ENCODE results near the gene ANKRD22.

- TF ChIP-seq, protein P1, sequence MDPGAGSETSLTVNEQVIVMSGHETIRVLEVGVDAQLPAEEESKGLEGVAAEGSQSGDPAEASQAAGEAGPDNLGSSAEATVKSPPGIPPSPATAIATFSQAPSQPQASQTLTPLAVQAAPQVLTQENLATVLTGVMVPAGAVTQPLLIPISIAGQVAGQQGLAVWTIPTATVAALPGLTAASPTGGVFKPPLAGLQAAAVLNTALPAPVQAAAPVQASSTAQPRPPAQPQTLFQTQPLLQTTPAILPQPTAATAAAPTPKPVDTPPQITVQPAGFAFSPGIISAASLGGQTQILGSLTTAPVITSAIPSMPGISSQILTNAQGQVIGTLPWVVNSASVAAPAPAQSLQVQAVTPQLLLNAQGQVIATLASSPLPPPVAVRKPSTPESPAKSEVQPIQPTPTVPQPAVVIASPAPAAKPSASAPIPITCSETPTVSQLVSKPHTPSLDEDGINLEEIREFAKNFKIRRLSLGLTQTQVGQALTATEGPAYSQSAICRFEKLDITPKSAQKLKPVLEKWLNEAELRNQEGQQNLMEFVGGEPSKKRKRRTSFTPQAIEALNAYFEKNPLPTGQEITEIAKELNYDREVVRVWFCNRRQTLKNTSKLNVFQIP (CRISPR knock-in tag; IDR thresholded peaks at IDR 0.05; ENCODE audit: borderline replicate concordance, low read depth) = no peak
- TF ChIP-seq ZC3H10 (CRISPR knock-in tag; IDR thresholded peaks at IDR 0.05) = no peak
- TF ChIP-seq PATZ1 (CRISPR knock-in tag; IDR thresholded peaks at IDR 0.05; ENCODE audit: borderline replicate concordance) = no peak
- TF ChIP-seq ZNF8 (CRISPR knock-in tag; IDR thresholded peaks at IDR 0.05) = no peak
- TF ChIP-seq CSDC2 (CRISPR knock-in tag; IDR thresholded peaks at IDR 0.05) = no peak
- TF ChIP-seq ESRRG (CRISPR knock-in tag; IDR thresholded peaks at IDR 0.05) = no peak
- TF ChIP-seq SNAI2 (CRISPR knock-in tag; IDR thresholded peaks at IDR 0.05) = no peak
- TF ChIP-seq TOX (CRISPR knock-in tag; IDR thresholded peaks at IDR 0.05; ENCODE audit: borderline replicate concordance) = no peak
- TF ChIP-seq OSR1 (CRISPR knock-in tag; IDR thresholded peaks at IDR 0.05) = no peak
- no peak for TF ChIP-seq ZNF565 (CRISPR knock-in tag; conservative IDR thresholded peaks at IDR 0.05; ENCODE audit: low read depth)
- TF ChIP-seq ISL1 (CRISPR knock-in tag; IDR thresholded peaks at IDR 0.05) = no peak
- no peak for TF ChIP-seq ZFP3 (CRISPR knock-in tag; IDR thresholded peaks at IDR 0.05)
- no peak for TF ChIP-seq PPARA (CRISPR knock-in tag; IDR thresholded peaks at IDR 0.05; ENCODE audit: borderline replicate concordance)
- TF ChIP-seq ZFP30 (CRISPR knock-in tag; IDR thresholded peaks at IDR 0.05) = no peak
Observed at GRCh38 chr10:88805361-88805760, 46.3 kb downstream of the ANKRD22 start.

Measured in SK-N-SH treated with all-trans-retinoic acid at 6 μM for 48 hours (cell line).